ENCODE data around the gene PCDHGB3. TPM values are rescaled to one million over a fixed set of nuclear protein-coding genes. Genes with fewer than 3 reads are reported as not detected.
A peak's percentile ranks its signal among the peaks of the same experiment; 100 is the strongest.
"Not testable (repeated sequence)": the region's sequence is repeated elsewhere in the genome, so short reads cannot be mapped to it uniquely, and the experiment has no call there.

The PCDHGB3 gene
- polyA plus RNA-seq, 4 donors, result 0.31 to 0.43 TPM; not detected in 2

GRCh38 chr5:141411575-141411974, 41.5 kb downstream of the PCDHGB3 start:
- no peaks in the 10 kb centered on the region for H3K4me1 ChIP-seq (ENCODE audit: control insufficient read depth in 3 of 3, insufficient read depth in 2 of 3, low read depth in 1 of 3, low read length in 2 of 3)
- H3K27ac ChIP-seq (ENCODE audit: low read depth in 1 of 3, low read length in 2 of 3), result no peak overlapping the region
- 45 to 61% (median 52%) methylated on average over 3 of the region's 3 CpGs for WGBS, 3 donors
- no peak overlapping the region for H3K4me3 ChIP-seq (ENCODE audit: low read depth in 1 of 3, low read length in 3 of 3)
- FAIRE-seq (no peak), DNase-seq (no peak)
- H3K36me3 ChIP-seq (ENCODE audit: control insufficient read depth in 3 of 3, insufficient read depth in 2 of 3, low read depth in 1 of 3, low read length in 3 of 3), result no peaks in the 10 kb centered on the region
- H3K9me3 ChIP-seq (ENCODE audit: control insufficient read depth in 2 of 2, insufficient read depth in 1 of 2, low read depth in 1 of 2, low read length in 1 of 2), result peaks cover 3 to 66% of the 10 kb centered on the region in 2 donors
- H3K27me3 ChIP-seq (ENCODE audit: control insufficient read depth in 3 of 3, insufficient read depth in 3 of 3, low read length in 3 of 3), result peaks cover 0 to 60% (median 27%) of the 10 kb centered on the region in 3 donors

DNA sequence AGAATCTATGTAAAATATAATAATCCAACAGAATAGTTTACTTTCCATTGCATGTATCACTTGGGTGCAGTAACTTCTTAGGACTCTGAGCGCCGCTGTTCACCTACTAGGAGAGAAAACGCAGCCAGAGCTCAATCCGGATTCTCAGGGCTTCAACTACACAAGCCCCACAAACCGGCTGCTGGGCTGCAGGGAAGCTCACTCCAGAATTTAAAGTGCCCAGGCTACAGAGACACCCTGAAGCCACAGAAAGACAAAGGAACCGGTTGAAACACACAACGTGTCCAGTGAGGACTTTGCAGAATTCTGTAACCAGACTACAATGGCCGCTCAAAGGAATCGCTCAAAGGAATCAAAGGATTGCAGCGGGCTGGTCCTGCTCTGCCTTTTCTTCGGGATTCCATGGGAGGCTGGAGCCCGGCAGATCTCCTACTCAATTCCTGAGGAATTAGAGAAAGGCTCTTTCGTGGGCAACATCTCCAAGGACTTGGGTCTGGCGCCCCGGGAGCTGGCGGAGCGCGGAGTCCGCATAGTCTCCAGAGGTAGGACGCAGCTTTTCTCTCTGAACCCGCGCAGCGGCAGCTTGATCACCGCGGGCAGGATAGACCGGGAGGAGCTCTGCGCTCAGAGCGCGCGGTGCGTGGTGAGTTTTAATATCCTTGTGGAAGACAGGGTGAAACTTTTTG, 43.0 kb downstream of the PCDHGB3 start, which contains the start of gene PCDHGA10:
Gene PCDHGA10 (plus strand): TSS at position 134 of the 686 bp plus-strand sequence. CDS start 189 bp downstream, at position 323.
- Histone ChIP-seq H3K4me3 (ENCODE audit: low read depth in 1 of 3, low read length in 3 of 3) (peak within 1 kb of the TSS; percentile 34 to 48 (median 41)), H3K4me1 (ENCODE audit: control insufficient read depth in 3 of 3, insufficient read depth in 2 of 3, low read depth in 1 of 3, low read length in 2 of 3) (no peaks in the 10 kb centered on the region), H3K27me3 (ENCODE audit: control insufficient read depth in 3 of 3, insufficient read depth in 3 of 3, low read length in 3 of 3) (peaks cover 0 to 58% (median 24%) of the 10 kb centered on the region in 3 donors), H3K36me3 (ENCODE audit: control insufficient read depth in 3 of 3, insufficient read depth in 2 of 3, low read depth in 1 of 3, low read length in 3 of 3) (no peaks in the 10 kb centered on the region), H3K27ac (ENCODE audit: low read depth in 1 of 3, low read length in 2 of 3) (no peak within 1 kb of the TSS), H3K9me3 (ENCODE audit: control insufficient read depth in 2 of 2, insufficient read depth in 1 of 2, low read depth in 1 of 2, low read length in 1 of 2) (peaks cover 3 to 70% of the 10 kb centered on the region in 2 donors)
- FAIRE-seq, result no peak
- WGBS, 3 donors, result 11 to 16% (median 15%) methylated on average over 31 of the region's 31 CpGs
- DNase-seq, result peak; percentile 61 to 71

DNA sequence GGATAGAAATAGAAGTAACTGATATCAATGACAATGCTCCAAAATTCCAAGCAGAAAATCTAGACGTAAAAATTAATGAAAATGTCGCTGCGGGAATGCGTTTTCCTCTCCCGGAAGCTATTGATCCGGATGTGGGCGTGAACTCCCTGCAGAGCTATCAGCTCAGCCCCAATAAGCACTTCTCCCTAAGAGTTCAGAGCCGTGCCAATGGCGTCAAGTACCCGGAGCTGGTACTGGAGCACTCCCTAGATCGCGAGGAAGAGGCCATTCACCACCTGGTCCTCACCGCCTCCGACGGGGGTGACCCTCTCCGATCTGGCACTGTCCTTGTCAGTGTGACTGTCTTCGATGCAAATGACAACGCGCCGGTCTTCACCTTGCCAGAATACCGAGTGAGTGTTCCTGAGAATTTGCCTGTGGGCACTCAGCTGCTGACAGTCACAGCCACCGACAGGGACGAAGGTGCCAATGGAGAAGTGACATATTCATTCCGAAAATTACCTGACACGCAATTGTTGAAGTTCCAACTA, 43.6 kb downstream of the PCDHGB3 start:
- no peak overlapping the region for H3K27ac ChIP-seq (ENCODE audit: low read depth in 1 of 3, low read length in 2 of 3)
- FAIRE-seq, result no peak

DNA sequence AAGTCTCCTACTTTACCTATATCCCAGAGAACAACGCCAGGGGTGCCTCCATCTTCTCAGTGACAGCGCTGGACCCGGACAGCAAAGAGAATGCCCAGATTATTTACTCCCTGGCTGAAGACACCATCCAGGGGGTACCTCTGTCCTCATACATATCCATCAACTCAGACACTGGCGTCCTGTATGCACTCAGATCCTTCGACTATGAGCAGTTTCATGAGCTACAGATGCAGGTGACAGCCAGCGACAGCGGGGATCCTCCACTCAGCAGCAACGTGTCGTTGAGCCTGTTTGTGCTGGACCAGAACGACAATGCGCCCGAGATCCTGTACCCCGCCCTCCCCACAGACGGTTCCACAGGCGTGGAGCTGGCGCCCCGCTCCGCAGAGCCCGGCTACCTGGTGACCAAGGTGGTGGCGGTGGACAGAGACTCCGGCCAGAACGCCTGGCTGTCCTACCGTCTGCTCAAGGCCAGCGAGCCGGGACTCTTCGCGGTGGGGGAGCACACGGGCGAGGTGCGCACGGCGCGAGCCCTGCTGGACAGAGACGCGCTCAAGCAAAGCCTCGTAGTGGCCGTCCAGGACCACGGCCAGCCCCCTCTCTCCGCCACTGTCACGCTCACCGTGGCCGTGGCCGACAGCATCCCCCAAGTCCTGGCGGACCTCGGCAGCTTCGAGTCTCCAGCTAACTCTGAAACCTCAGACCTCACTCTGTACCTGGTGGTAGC, 44.7 kb downstream of the PCDHGB3 start:
- WGBS, 3 donors, result 33 to 57% (median 50%) methylated on average over 38 to 46 of the region's 46 CpGs
- H3K4me1 ChIP-seq (ENCODE audit: control insufficient read depth in 3 of 3, insufficient read depth in 2 of 3, low read depth in 1 of 3, low read length in 2 of 3); FAIRE-seq; DNase-seq; H3K36me3 ChIP-seq (ENCODE audit: control insufficient read depth in 3 of 3, insufficient read depth in 2 of 3, low read depth in 1 of 3, low read length in 3 of 3); H3K4me3 ChIP-seq (ENCODE audit: low read depth in 1 of 3, low read length in 3 of 3); H3K27ac ChIP-seq (ENCODE audit: low read depth in 1 of 3, low read length in 2 of 3): not testable (repeated sequence)
- H3K9me3 ChIP-seq (ENCODE audit: control insufficient read depth in 2 of 2, insufficient read depth in 1 of 2, low read depth in 1 of 2, low read length in 1 of 2), result peaks cover 10 to 70% of the 10 kb centered on the region in 2 donors
- H3K27me3 ChIP-seq (ENCODE audit: control insufficient read depth in 3 of 3, insufficient read depth in 3 of 3, low read length in 3 of 3), result peaks cover 0 to 56% (median 27%) of the 10 kb centered on the region in 3 donors

More for the DNA sequence above, 43.6 kb downstream of the PCDHGB3 start:
- H3K4me1 ChIP-seq (ENCODE audit: control insufficient read depth in 3 of 3, insufficient read depth in 2 of 3, low read depth in 1 of 3, low read length in 2 of 3), result no peaks in the 10 kb centered on the region
- H3K4me3 ChIP-seq (ENCODE audit: low read depth in 1 of 3, low read length in 3 of 3), result peak overlapping the region in 2 of 3 donors; percentile 34 to 48
- DNase-seq, result peak; percentile 41 to 44
- H3K36me3 ChIP-seq (ENCODE audit: control insufficient read depth in 3 of 3, insufficient read depth in 2 of 3, low read depth in 1 of 3, low read length in 3 of 3), result no peaks in the 10 kb centered on the region
- peaks cover 0 to 57% (median 25%) of the 10 kb centered on the region in 3 donors for H3K27me3 ChIP-seq (ENCODE audit: control insufficient read depth in 3 of 3, insufficient read depth in 3 of 3, low read length in 3 of 3)
- H3K9me3 ChIP-seq (ENCODE audit: control insufficient read depth in 2 of 2, insufficient read depth in 1 of 2, low read depth in 1 of 2, low read length in 1 of 2), result peaks cover 5 to 70% of the 10 kb centered on the region in 2 donors
- 15 to 23% (median 17%) methylated on average over 24 to 25 of the region's 25 CpGs for WGBS, 3 donors

DNA sequence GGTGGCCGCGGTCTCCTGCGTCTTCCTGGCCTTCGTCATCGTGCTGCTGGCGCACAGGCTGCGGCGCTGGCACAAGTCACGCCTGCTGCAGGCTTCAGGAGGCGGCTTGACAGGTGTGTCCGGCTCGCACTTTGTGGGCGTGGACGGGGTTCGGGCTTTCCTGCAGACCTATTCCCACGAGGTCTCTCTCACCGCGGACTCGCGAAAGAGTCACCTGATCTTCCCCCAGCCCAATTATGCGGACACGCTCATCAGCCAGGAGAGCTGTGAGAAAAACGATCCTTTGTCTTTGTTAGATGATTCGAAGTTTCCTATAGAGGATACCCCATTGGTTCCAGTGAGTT, 45.2 kb downstream of the PCDHGB3 start:
- H3K4me1 ChIP-seq (ENCODE audit: control insufficient read depth in 3 of 3, insufficient read depth in 2 of 3, low read depth in 1 of 3, low read length in 2 of 3); DNase-seq; H3K36me3 ChIP-seq (ENCODE audit: control insufficient read depth in 3 of 3, insufficient read depth in 2 of 3, low read depth in 1 of 3, low read length in 3 of 3); FAIRE-seq; H3K4me3 ChIP-seq (ENCODE audit: low read depth in 1 of 3, low read length in 3 of 3); H3K27ac ChIP-seq (ENCODE audit: low read depth in 1 of 3, low read length in 2 of 3): not testable (repeated sequence)
- peaks cover 0 to 54% (median 23%) of the 10 kb centered on the region in 3 donors for H3K27me3 ChIP-seq (ENCODE audit: control insufficient read depth in 3 of 3, insufficient read depth in 3 of 3, low read length in 3 of 3)
- peaks cover 8 to 69% of the 10 kb centered on the region in 2 donors for H3K9me3 ChIP-seq (ENCODE audit: control insufficient read depth in 2 of 2, insufficient read depth in 1 of 2, low read depth in 1 of 2, low read length in 1 of 2)
- 20 to 48% (median 48%) methylated on average over 24 of the region's 24 CpGs for WGBS, 3 donors

DNA sequence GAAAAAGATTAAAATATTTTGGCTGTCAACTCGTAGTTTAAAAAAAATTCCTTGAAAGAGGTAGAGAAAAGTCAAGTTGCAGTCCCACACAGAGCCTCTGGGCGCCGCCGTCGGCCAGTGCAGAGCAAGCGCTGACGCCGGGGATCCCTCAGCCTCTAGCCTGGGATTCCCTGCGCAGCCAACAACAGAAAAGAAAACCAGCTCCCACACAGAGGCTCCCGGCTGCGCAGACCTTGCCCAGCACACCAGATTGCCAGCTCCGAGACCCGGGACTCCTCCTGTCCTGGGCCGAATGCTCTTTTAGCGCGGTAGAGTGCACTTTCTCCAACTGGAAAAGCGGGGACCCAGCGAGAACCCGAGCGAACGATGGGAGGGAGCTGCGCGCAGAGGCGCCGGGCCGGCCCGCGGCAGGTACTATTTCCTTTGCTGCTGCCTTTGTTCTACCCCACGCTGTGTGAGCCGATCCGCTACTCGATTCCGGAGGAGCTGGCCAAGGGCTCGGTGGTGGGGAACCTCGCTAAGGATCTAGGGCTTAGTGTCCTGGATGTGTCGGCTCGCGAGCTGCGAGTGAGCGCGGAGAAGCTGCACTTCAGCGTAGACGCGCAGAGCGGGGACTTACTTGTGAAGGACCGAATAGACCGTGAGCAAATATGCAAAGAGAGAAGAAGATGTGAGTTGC, 47.6 kb downstream of the PCDHGB3 start, which contains the start of gene PCDHGB7:
Gene PCDHGB7 (plus strand): TSS at position 184 of the 679 bp plus-strand sequence. CDS start 183 bp downstream, at position 367.
- not testable (repeated sequence) for FAIRE-seq

GRCh38 chr5:141419074-141419880, 49.2 kb downstream of the PCDHGB3 start:
- Histone ChIP-seq H3K27me3 (ENCODE audit: control insufficient read depth in 3 of 3, insufficient read depth in 3 of 3, low read length in 3 of 3) (peaks cover 0 to 59% (median 30%) of the 10 kb centered on the region in 3 donors), H3K36me3 (ENCODE audit: control insufficient read depth in 3 of 3, insufficient read depth in 2 of 3, low read depth in 1 of 3, low read length in 3 of 3) (no peaks in the 10 kb centered on the region), H3K4me3 (ENCODE audit: low read depth in 1 of 3, low read length in 3 of 3) (no peak overlapping the region), H3K27ac (ENCODE audit: low read depth in 1 of 3, low read length in 2 of 3) (no peak overlapping the region), H3K9me3 (ENCODE audit: control insufficient read depth in 2 of 2, insufficient read depth in 1 of 2, low read depth in 1 of 2, low read length in 1 of 2) (peaks cover 22 to 68% of the 10 kb centered on the region in 2 donors), H3K4me1 (ENCODE audit: control insufficient read depth in 3 of 3, insufficient read depth in 2 of 3, low read depth in 1 of 3, low read length in 2 of 3) (no peaks in the 10 kb centered on the region)
- FAIRE-seq (no peak), DNase-seq (no peak)
- WGBS, 3 donors, result 33 to 63% (median 57%) methylated on average over 73 to 74 of the region's 74 CpGs

More for the DNA sequence above, 47.6 kb downstream of the PCDHGB3 start, which contains the start of gene PCDHGB7:
- H3K27ac ChIP-seq (ENCODE audit: low read depth in 1 of 3, low read length in 2 of 3); H3K4me1 ChIP-seq (ENCODE audit: control insufficient read depth in 3 of 3, insufficient read depth in 2 of 3, low read depth in 1 of 3, low read length in 2 of 3); H3K36me3 ChIP-seq (ENCODE audit: control insufficient read depth in 3 of 3, insufficient read depth in 2 of 3, low read depth in 1 of 3, low read length in 3 of 3): not testable (repeated sequence)
- DNase-seq, result peak; percentile 23 to 68
- Histone ChIP-seq H3K4me3 (ENCODE audit: low read depth in 1 of 3, low read length in 3 of 3) (peak within 1 kb of the TSS in 1 of 3 donors; percentile 37), H3K27me3 (ENCODE audit: control insufficient read depth in 3 of 3, insufficient read depth in 3 of 3, low read length in 3 of 3) (peaks cover 0 to 66% (median 31%) of the 10 kb centered on the region in 3 donors), H3K9me3 (ENCODE audit: control insufficient read depth in 2 of 2, insufficient read depth in 1 of 2, low read depth in 1 of 2, low read length in 1 of 2) (peaks cover 19 to 74% of the 10 kb centered on the region in 2 donors)
- 8 to 36% (median 27%) methylated on average over 33 to 47 of the region's 47 CpGs for WGBS, 3 donors
